ENCODE data around the gene UNC13C.

- TF ChIP-seq CTCF (IDR thresholded peaks at IDR 0.05; ENCODE audit: low read depth, low read length, poor library complexity, severe bottlenecking) (no peak), EZH2phosphoT487 (IDR thresholded peaks at IDR 0.05; ENCODE audit: borderline replicate concordance, low read length) (no peak)
These were observed 542.4 kb downstream of the UNC13C start for GRCh38 chr15:54520616-54521015.
